ENCODE data around the gene VPS13D. TPM values are rescaled to one million over a fixed set of nuclear protein-coding genes. Genes with fewer than 3 reads are reported as not detected.

VPS13D gene
- total RNA-seq, 4 donors from 2014 or later = 94.4 to 472 (median 163) TPM

- WGBS = 66% methylated on average over 6 of the region's 6 CpGs
- Histone ChIP-seq H3K27ac (no peak overlapping the region), H3K36me3 (peaks cover 92% of the 10 kb centered on the region), H3K27me3 (no peaks in the 10 kb centered on the region), H3K4me1 (peaks cover 9% of the 10 kb centered on the region), H3K4me3 (no peak overlapping the region), H3K9me3 (no peaks in the 10 kb centered on the region)
- TF ChIP-seq EP300 (IDR thresholded peaks at IDR 0.05) = no peak
- TF ChIP-seq POLR2A (IDR thresholded peaks at IDR 0.05) = no peak
- TF ChIP-seq, protein P1, sequence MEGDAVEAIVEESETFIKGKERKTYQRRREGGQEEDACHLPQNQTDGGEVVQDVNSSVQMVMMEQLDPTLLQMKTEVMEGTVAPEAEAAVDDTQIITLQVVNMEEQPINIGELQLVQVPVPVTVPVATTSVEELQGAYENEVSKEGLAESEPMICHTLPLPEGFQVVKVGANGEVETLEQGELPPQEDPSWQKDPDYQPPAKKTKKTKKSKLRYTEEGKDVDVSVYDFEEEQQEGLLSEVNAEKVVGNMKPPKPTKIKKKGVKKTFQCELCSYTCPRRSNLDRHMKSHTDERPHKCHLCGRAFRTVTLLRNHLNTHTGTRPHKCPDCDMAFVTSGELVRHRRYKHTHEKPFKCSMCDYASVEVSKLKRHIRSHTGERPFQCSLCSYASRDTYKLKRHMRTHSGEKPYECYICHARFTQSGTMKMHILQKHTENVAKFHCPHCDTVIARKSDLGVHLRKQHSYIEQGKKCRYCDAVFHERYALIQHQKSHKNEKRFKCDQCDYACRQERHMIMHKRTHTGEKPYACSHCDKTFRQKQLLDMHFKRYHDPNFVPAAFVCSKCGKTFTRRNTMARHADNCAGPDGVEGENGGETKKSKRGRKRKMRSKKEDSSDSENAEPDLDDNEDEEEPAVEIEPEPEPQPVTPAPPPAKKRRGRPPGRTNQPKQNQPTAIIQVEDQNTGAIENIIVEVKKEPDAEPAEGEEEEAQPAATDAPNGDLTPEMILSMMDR (IDR thresholded peaks at IDR 0.05) = no peak
- no peak for TF ChIP-seq POLR2AphosphoS5 (IDR thresholded peaks at IDR 0.05)
- DNase-seq (ENCODE audit: low spot score in 2 of 2) = no peak
Measured at GRCh38 chr1:12309783-12310742, 80.2 kb downstream of the VPS13D start.

DNA sequence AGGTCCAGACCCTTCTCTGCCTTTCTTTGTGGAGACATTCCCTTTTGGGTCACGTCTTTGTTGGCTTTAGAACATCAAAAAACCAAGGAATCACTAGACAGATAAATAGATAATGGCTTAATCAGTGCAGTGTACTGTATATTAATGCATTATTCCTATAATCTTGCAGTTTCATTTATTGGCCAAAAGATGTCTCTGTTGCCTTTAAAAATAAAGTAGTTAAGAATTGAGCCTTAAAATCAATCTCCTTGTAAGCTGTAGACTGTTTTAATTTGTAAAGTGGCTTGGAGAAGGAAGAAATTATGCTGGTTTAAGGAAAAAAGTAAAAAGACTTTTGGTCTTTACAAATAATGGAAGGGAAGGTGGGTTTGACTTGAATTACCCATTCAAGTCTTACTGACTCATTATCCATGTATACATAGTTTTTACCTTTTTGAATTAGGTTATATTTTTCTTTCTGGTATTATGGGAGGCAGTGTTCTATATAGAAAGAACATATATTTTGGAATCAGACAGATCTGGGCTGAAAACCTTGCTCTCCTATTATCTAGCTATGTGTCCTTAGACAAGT is 84.6 kb downstream of the VPS13D start:
- Histone ChIP-seq H3K4me3 (no peak overlapping the region), H3K36me3 (peaks cover 80% of the 10 kb centered on the region), H3K9me3 (no peaks in the 10 kb centered on the region), H3K27ac (no peak overlapping the region), H3K27me3 (no peaks in the 10 kb centered on the region), H3K4me1 (peaks cover 9% of the 10 kb centered on the region)
- 14% methylated on average over 1 of the region's 1 CpG for WGBS
- DNase-seq (ENCODE audit: low spot score in 2 of 2) = no peak
- TF ChIP-seq POLR2A (IDR thresholded peaks at IDR 0.05) (no peak), EP300 (IDR thresholded peaks at IDR 0.05) (no peak), POLR2AphosphoS5 (IDR thresholded peaks at IDR 0.05) (no peak)
- TF ChIP-seq, protein P1 (IDR thresholded peaks at IDR 0.05) = peak; percentile 1 to 28

- peak overlapping the region; percentile 41 for H3K27ac ChIP-seq
- H3K27me3 ChIP-seq = no peaks in the 10 kb centered on the region
- no peak for DNase-seq (ENCODE audit: low spot score in 2 of 2)
- H3K4me1 ChIP-seq = peaks cover 9% of the 10 kb centered on the region
- 76% methylated on average over 2 of the region's 2 CpGs for WGBS
- peaks cover 84% of the 10 kb centered on the region for H3K36me3 ChIP-seq
- TF ChIP-seq EP300 (IDR thresholded peaks at IDR 0.05) (no peak), POLR2A (IDR thresholded peaks at IDR 0.05) (no peak), POLR2AphosphoS5 (IDR thresholded peaks at IDR 0.05) (no peak)
- TF ChIP-seq, protein P1 (IDR thresholded peaks at IDR 0.05) = no peak
- H3K4me3 ChIP-seq = no peak overlapping the region
- H3K9me3 ChIP-seq = no peaks in the 10 kb centered on the region
Measured at GRCh38 chr1:12315146-12315545, 85.3 kb downstream of the VPS13D start.

DNA sequence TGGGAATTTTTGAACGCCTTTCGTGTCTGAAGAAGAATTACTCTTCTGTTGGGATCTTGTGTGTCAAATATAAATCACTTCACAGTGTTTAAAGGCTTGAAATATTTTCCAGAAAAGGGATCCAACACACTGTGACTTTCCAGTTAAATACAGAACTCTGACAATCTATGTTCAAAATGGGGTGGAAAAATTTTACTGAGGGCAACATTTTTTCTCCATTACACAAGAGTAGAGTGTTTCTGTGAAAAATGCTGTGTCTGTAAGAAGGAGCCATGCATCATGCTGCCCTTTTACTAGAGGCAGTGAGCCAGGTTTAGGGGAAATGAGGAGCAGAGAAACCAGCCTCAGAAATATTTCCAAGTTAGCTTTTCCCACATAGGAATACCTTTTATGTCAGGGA is 86.5 kb downstream of the VPS13D start:
- no peak for DNase-seq (ENCODE audit: low spot score in 2 of 2)
- WGBS = 65% methylated on average over 2 of the region's 2 CpGs
- H3K27me3 ChIP-seq = no peaks in the 10 kb centered on the region
- H3K27ac ChIP-seq = peak overlapping the region; percentile 25
- no peak for TF ChIP-seq EP300 (IDR thresholded peaks at IDR 0.05)
- peaks cover 9% of the 10 kb centered on the region for H3K4me1 ChIP-seq
- peaks cover 83% of the 10 kb centered on the region for H3K36me3 ChIP-seq
- no peaks in the 10 kb centered on the region for H3K9me3 ChIP-seq
- H3K4me3 ChIP-seq = no peak overlapping the region

- no peak for DNase-seq (ENCODE audit: low spot score in 2 of 2)
- no peaks in the 10 kb centered on the region for H3K9me3 ChIP-seq
- peaks cover 3% of the 10 kb centered on the region for H3K4me1 ChIP-seq
- 57% methylated on average over 2 of the region's 2 CpGs for WGBS
- H3K27ac ChIP-seq = no peak overlapping the region
- no peaks in the 10 kb centered on the region for H3K27me3 ChIP-seq
- no peak overlapping the region for H3K4me3 ChIP-seq
- TF ChIP-seq POLR2AphosphoS5 (IDR thresholded peaks at IDR 0.05) = no peak
- TF ChIP-seq, protein P1 (IDR thresholded peaks at IDR 0.05) = no peak
- TF ChIP-seq EP300 (IDR thresholded peaks at IDR 0.05) = no peak
- no peak for TF ChIP-seq POLR2A (IDR thresholded peaks at IDR 0.05)
- peaks cover 85% of the 10 kb centered on the region for H3K36me3 ChIP-seq
Measured at GRCh38 chr1:12320486-12320885, 90.7 kb downstream of the VPS13D start.
